G401.6 (cell line): ENCODE data around the gene GLRX2.
A peak's percentile ranks its signal among the peaks of the same experiment; 100 is the strongest.

Experiments
- FAIRE-seq: peaks from 2 replicates; lab custom pipeline; 2012; peaks lifted over from hg19 to GRCh38; lab: Jason Lieb, UNC

The GLRX2 gene

DNA sequence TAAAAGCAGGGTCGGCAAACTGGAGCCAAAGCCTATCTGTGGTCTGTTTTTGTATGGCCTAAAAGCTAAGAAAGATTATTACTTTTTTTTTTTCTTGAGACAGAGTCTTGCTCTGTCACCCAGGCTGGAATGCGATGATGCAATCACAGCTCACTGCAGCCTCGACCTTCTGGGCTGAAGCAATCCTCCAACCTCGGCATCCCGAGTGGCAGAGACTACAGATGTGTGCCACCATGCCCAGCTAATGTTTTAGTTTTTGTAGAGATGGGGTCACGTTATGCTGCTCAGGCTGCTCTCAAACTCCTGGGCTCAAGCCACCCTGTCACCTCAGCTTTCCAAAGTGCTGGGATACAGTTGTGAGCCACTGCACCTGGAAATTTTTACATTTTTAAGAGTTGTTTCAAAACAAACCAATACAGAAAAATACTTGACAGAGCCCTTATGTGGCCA, 6.5 kb upstream of the GLRX2 start:
- FAIRE-seq = no peak

GRCh38 chr1:193110864-193111263, 5.7 kb upstream of the GLRX2 start:
- no peak for FAIRE-seq

- no peak for FAIRE-seq
Observed at GRCh38 chr1:193110246-193110645, 5.0 kb upstream of the GLRX2 start.

DNA sequence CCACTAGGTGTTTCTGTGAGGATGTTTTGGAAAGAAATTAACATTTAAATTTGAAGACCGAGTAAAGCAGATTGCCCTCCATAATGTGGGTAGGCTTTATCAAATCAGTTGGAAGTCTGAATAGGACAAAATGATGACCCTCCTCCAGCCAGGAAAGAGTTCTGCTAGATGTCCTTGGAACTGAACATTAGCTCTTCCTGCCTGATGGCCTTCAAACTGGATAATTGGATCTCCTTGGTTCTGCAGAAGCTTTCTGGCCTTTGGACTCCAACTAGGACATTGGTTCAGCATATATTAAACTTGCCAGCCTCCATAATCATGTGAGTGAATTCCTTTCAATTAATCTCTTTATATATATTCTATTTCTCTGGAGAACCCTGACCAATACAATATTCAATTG, 4.4 kb upstream of the GLRX2 start:
- no peak for FAIRE-seq

- FAIRE-seq = no peak
Observed at GRCh38 chr1:193108471-193108870, 3.3 kb upstream of the GLRX2 start.

- FAIRE-seq = no peak
Observed at GRCh38 chr1:193105821-193106177, 585 bp upstream of the GLRX2 start.

DNA sequence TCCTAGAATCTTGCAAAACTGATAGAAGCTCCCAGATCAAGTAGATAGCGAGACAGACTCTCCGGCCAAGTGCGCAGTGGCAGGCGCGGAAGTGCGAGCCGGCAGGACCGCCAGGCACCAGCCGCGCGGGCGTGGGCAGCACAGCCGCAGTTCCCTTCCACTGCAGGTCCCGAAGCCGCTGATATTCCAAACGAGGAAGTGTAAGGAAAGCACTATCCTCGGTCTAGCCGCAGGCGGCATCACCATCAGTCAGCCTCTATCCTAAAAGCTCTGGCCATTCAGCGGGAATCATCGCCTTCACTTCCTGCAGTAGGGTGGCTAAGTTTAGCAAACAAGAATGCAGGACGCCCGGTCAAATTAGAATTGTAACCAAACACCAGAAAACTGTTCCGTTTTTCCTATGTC, 710 bp downstream of the GLRX2 start:
- FAIRE-seq = no peak

GRCh38 chr1:193103759-193104501, 1.3 kb downstream of the GLRX2 start:
- no peak for FAIRE-seq

DNA sequence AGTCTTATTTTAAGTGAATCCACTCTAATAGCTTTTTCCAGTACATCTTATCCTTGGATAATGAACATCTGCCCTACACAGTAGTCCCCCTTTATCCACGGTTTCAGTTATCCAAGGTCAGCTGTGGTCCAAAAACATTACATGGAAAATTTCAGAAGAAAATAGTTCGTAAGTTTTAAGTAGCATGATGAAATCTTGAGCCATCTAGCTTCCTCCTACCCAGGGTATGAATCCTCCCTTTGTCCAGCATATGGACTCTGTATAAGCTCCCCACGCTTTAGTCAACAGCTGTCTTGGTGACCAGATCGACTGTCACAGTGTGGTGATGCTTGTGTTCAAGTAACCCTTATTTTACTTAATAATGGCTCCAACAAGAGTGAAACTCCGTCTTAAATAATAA, 2.6 kb downstream of the GLRX2 start:
- FAIRE-seq = no peak

DNA sequence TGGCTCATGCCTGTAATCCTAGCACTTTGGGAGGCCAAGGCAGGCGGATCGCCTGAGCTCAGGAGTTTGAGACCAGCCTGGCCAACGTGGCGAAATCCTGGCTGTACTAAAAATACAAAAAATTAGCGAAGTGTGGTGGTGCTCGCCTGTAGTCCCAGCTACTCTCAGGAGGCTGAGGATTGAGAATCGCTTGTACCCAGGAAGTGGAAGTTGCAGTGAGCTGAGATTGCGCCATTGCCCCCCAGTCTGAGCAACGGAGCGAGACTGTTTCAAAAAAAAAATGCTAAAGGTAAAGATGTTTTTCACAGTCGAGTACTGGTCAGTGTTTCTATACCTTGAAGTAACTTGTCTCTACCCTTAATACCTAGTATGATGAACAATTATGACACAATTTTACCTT, 11.1 kb downstream of the GLRX2 start:
- FAIRE-seq = no peak

- peak; percentile 57 for FAIRE-seq
Observed at GRCh38 chr1:193090865-193091264, 14.3 kb downstream of the GLRX2 start.

DNA sequence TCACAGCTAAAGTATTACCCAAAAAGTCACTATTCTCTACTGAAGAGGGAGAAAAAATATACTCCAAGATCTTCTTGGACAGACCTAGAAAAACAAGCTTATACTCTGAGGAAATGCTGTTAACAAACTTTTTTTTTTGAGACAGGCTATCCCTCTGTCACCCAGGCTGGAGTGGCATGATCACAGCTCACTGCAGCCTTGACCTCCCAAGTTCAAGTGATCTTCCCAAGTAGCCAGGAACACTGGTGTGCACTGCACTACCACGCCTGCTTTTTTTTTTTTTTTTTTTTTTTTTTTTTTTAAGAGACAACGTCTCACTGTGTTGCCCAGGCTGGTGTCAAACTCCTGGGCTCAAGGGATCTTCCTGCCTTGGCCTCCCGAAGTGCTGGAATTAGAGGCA, 17.3 kb downstream of the GLRX2 start:
- FAIRE-seq = no peak

DNA sequence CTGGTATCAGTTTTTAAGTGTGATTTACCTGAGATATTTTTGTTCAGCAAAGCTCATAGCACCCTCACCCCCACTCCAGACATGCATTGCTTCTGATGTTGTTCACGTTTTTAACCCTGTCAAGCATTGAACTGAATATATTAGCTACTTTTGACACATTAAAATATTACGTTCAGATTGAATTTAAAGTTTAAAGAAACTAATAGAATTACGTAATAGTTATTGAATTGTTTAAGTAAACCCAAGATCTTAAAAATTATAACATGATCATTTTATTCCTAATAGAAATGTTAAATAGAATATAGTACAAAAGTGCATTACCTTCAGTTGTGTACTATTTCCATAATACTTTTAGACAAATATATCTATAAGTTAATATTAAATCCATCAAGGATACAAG, 18.9 kb downstream of the GLRX2 start:
- FAIRE-seq = peak; percentile 48

GRCh38 chr1:193085263-193085662, 20.0 kb downstream of the GLRX2 start:
- FAIRE-seq = no peak

GRCh38 chr1:193083365-193084088, 21.7 kb downstream of the GLRX2 start:
- no peak for FAIRE-seq

DNA sequence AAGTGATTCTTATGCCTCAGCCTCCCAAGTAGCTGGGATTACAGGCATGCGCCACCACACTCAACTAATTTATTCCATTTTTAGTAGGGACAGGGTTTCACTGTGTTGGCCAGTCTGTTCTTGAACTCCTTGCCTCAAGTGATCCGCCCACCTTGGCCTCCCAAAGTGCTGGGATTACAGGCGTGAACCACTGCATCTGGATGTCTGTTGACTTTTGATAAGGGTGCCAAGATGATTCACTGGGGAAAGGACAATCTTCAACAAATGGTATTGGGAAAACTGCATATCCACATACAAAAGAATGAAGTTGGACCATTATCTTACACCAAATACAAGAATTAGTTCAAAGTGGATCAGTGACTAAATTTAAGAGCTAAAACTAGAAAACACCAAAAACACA, 26.0 kb downstream of the GLRX2 start:
- FAIRE-seq = no peak

GRCh38 chr1:193077991-193078390, 27.2 kb downstream of the GLRX2 start:
- FAIRE-seq = no peak

GRCh38 chr1:193070942-193071341, 34.3 kb downstream of the GLRX2 start:
- no peak for FAIRE-seq

DNA sequence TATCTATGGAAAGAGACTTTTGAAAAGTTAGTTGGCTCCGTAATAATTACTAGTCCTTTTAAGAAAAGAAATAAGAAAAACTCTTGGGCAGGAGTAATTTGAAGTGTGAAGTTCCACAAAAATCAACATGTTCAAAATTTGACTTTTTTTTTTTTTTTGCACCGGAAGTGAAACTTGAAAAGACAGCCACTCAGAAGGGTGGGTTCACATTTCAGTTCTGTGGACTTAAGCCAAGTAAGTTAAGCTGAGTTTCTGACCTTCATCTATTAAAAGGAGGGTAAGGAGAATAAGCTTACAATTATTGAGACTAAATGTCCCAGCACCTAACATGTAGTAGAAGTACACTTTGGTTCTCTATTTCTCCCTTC, 34.8 kb downstream of the GLRX2 start:
- no peak for FAIRE-seq

GRCh38 chr1:193069748-193070385, 35.3 kb downstream of the GLRX2 start:
- FAIRE-seq = peak; percentile 19

- no peak for FAIRE-seq
Observed at GRCh38 chr1:193068013-193068412, 37.2 kb downstream of the GLRX2 start.

DNA sequence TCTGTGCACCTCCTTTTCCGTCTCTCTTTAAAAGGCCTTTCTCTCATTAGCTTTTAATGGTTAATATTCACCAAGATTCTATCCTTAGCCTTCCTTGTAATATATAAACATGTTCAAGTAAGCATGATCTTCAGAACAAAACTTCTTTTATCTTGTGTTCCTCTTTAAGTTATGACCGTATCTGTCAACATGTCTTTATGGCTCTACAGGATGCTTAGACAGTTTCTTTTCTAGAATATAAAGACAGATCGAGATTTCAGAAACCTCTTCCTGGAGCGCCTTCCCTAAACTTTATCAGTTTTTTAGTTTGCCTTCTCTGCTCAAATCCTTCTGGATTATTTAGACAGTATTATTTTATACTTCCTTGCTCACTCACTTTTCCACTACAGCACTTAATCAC, 38.6 kb downstream of the GLRX2 start:
- FAIRE-seq = no peak

DNA sequence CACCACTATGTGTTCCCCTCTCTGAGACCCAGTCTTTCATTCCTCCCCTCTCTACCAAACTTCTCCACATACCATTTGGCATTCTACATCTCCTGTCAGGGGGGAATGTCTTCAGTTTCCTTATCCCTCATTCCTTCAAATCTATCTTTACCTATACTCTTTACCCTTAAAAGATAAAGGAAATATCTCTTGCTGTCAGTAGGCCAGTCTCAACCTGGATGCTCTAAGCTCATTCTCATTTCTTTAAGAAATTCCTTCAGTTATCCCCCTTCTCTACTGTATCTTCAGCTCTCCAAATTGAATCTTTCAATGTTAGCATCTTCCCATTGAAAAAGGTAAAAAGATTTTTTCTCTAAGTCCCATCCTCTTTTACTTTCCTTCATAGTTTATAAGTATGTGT, 39.3 kb downstream of the GLRX2 start:
- FAIRE-seq = no peak
